Anterior cingulate cortex (tissue), 58 donors: Measurements from ENCODE around the gene PAQR6.

Experiments used
- DNase-seq, 58 donors: peaks; one replicate each; lab custom pipeline; 2025; lab: John Stamatoyannopoulos, UW

Gene PAQR6

GRCh38 chr1:156266051-156266450 is 18.2 kb upstream of the PAQR6 start:
- no peak for DNase-seq

- no peak for DNase-seq
These were observed 15.4 kb upstream of the PAQR6 start for GRCh38 chr1:156263288-156263655.

GRCh38 chr1:156262461-156263287 is 14.8 kb upstream of the PAQR6 start:
- DNase-seq = no peak

- DNase-seq = peak in 19 of 58 donors; percentile 21 to 76 (median 44)
These were observed 13.0 kb upstream of the PAQR6 start for GRCh38 chr1:156260896-156261295.

GRCh38 chr1:156259805-156260204 is 11.9 kb upstream of the PAQR6 start:
- DNase-seq = peak in 32 of 58 donors; percentile 12 to 72 (median 42)

- no peak for DNase-seq
These were observed 11.0 kb upstream of the PAQR6 start for GRCh38 chr1:156258859-156259258.

GRCh38 chr1:156257711-156258110 is 9.9 kb upstream of the PAQR6 start:
- peak in 5 of 58 donors; percentile 18 to 49 (median 20) for DNase-seq

GRCh38 chr1:156253634-156254033 is 5.8 kb upstream of the PAQR6 start:
- no peak for DNase-seq

GRCh38 chr1:156251527-156251926 is 3.7 kb upstream of the PAQR6 start:
- peak in 7 of 58 donors; percentile 21 to 39 (median 29) for DNase-seq

- no peak for DNase-seq
These were observed 1.7 kb upstream of the PAQR6 start for GRCh38 chr1:156249593-156249992.

- no peak for DNase-seq
These were observed 447 bp upstream of the PAQR6 start for GRCh38 chr1:156248323-156248683.

- DNase-seq = peak in 10 of 58 donors; percentile 41 to 68 (median 48)
These were observed 936 bp downstream of the PAQR6 start for GRCh38 chr1:156246781-156247459.

- no peak for DNase-seq
These were observed 1.5 kb downstream of the PAQR6 start for GRCh38 chr1:156246241-156246780.

- peak in 1 of 58 donors; percentile 25 for DNase-seq
These were observed 2.2 kb downstream of the PAQR6 start for GRCh38 chr1:156245451-156246232.

- no peak for DNase-seq
These were observed 3.1 kb downstream of the PAQR6 start for GRCh38 chr1:156244712-156245111.

GRCh38 chr1:156244126-156244525 is 3.7 kb downstream of the PAQR6 start:
- no peak for DNase-seq

GRCh38 chr1:156242738-156243137 is 5.1 kb downstream of the PAQR6 start:
- DNase-seq = peak in 5 of 58 donors; percentile 17 to 39 (median 22)

GRCh38 chr1:156241926-156242325 is 5.9 kb downstream of the PAQR6 start, which contains the start of gene BGLAP:
BGLAP (plus strand) TSS chr1:156242184; CDS start chr1:156242232, 48 bp downstream.
- no peak for DNase-seq

- DNase-seq = peak in 2 of 58 donors; percentile 29 to 31
These were observed 6.5 kb downstream of the PAQR6 start for GRCh38 chr1:156241311-156241811.

- no peak for DNase-seq
These were observed 9.6 kb downstream of the PAQR6 start for GRCh38 chr1:156238248-156238647.
